ENCODE data around the gene ZNF445. TPM values are rescaled to one million over a fixed set of nuclear protein-coding genes. Genes with fewer than 3 reads are reported as not detected.
"Not testable (repeated sequence)": the region's sequence is repeated elsewhere in the genome, so short reads cannot be mapped to it uniquely, and the experiment has no call there.

ZNF445 gene
- total and polyA plus RNA-seq, 9 of the 15 experiments (the other 6 are each of a cell fraction or from before 2014, with no cell fraction given): 1.2 to 26.9 (median 10.6) TPM

GRCh38 chr3:44499899-44500168 is 22.4 kb upstream of the ZNF445 start:
- in situ Hi-C loops (cut with MboI); intact Hi-C loops (cut with micrococcal nuclease); H4K20me1 ChIP-seq (replicated peaks; ENCODE audit: control insufficient read depth, insufficient read depth, low read length); H3K4me1 ChIP-seq (replicated peaks in 1 of 2; ENCODE audit: control insufficient read depth in 2 of 2, insufficient read depth in 2 of 2, low read length in 2 of 2); DNase-seq (ENCODE audit: extremely low read depth in 1 of 4, low spot score in 3 of 4); H3K4me2 ChIP-seq (ENCODE audit: insufficient read depth, low read length); H3K9ac ChIP-seq (ENCODE audit: insufficient read depth in 1 of 2, low read depth in 2 of 2, low read length in 2 of 2); BruUV-seq (replicated peaks); H3K27me3 ChIP-seq (ENCODE audit: control insufficient read depth in 2 of 2, insufficient read depth in 2 of 2, low read length in 2 of 2); H2AFZ ChIP-seq (ENCODE audit: low read depth, low read length); ATAC-seq; H3K9me1 ChIP-seq (ENCODE audit: control insufficient read depth, insufficient read depth, low read length); CTCF ChIA-PET (ENCODE audit: low intra/inter-chr PET ratio); H3K27ac ChIP-seq (ENCODE audit: extremely low read depth, low read depth, low read length); FAIRE-seq; H3K4me3 ChIP-seq: not testable (repeated sequence)
- WGBS (ENCODE audit: insufficient coverage, low coverage, missing lambda C conversion rate): 94% methylated on average over 4 of the region's 4 CpGs
- Histone ChIP-seq H3K36me3 (ENCODE audit: control insufficient read depth, insufficient read depth, low read length) (peaks cover 48% of the 10 kb centered on the region), H3K9me3 (replicated peaks; ENCODE audit: control insufficient read depth, insufficient read depth, low read depth, low read length) (peaks cover 33% of the 10 kb centered on the region), H3K79me2 (ENCODE audit: control insufficient read depth, insufficient read depth, low read length) (peaks cover 15% of the 10 kb centered on the region)
- peak; percentile 33; the same call in 1 of the 2 replicates for TF ChIP-seq ZNF274 (IDR thresholded peaks at IDR 0.05; ENCODE audit: borderline replicate concordance, low read depth, low read length)
- POLR2A ChIA-PET: interaction anchor here (2.1 kb wide), 1 partner anchor 10 kb away, joined by 8 read pairs; no protein-coding TSS in a partner anchor

GRCh38 chr3:44499149-44499898 is 21.9 kb upstream of the ZNF445 start:
- peaks cover 48% of the 10 kb centered on the region for H3K36me3 ChIP-seq (ENCODE audit: control insufficient read depth, insufficient read depth, low read length)
- H3K9me3 ChIP-seq (replicated peaks; ENCODE audit: control insufficient read depth, insufficient read depth, low read depth, low read length): peaks cover 33% of the 10 kb centered on the region
- CTCF ChIA-PET (ENCODE audit: low intra/inter-chr PET ratio): no interaction called here
- no peak overlapping the region for H3K4me2 ChIP-seq (ENCODE audit: insufficient read depth, low read length)
- DNase-seq (ENCODE audit: extremely low read depth in 1 of 4, low spot score in 3 of 4) (no peak), ATAC-seq (no peak), FAIRE-seq (no peak)
- BruUV-seq (replicated peaks): no TSS peak
- H3K27ac ChIP-seq (ENCODE audit: extremely low read depth, low read depth, low read length): no peak overlapping the region
- intact Hi-C loops (cut with micrococcal nuclease) (no loop called here), in situ Hi-C loops (cut with MboI) (no loop called here)
- no peaks in the 10 kb centered on the region for H3K4me1 ChIP-seq (replicated peaks in 1 of 2; ENCODE audit: control insufficient read depth in 2 of 2, insufficient read depth in 2 of 2, low read length in 2 of 2)
- no peaks in the 10 kb centered on the region for H3K27me3 ChIP-seq (ENCODE audit: control insufficient read depth in 2 of 2, insufficient read depth in 2 of 2, low read length in 2 of 2)
- POLR2A ChIA-PET: interaction anchor here (1.0 to 2.1 kb wide), 2 partner anchors 11 to 14 kb away, joined by 4 to 8 read pairs; no protein-coding TSS in a partner anchor
- H3K9ac ChIP-seq (ENCODE audit: insufficient read depth in 1 of 2, low read depth in 2 of 2, low read length in 2 of 2): no peak overlapping the region
- WGBS (ENCODE audit: insufficient coverage, low coverage, missing lambda C conversion rate): 93% methylated on average over 8 of the region's 8 CpGs
- H3K79me2 ChIP-seq (ENCODE audit: control insufficient read depth, insufficient read depth, low read length): peaks cover 15% of the 10 kb centered on the region
- no peaks in the 10 kb centered on the region for H3K9me1 ChIP-seq (ENCODE audit: control insufficient read depth, insufficient read depth, low read length)
- no peaks in the 10 kb centered on the region for H4K20me1 ChIP-seq (replicated peaks; ENCODE audit: control insufficient read depth, insufficient read depth, low read length)
- no peak overlapping the region for H2AFZ ChIP-seq (ENCODE audit: low read depth, low read length)
- no peak overlapping the region for H3K4me3 ChIP-seq
- peak; percentile 71 for TF ChIP-seq ZNF75A (CRISPR knock-in tag; IDR thresholded peaks at IDR 0.05)
- no peak for TF ChIP-seq ZNF239 (CRISPR knock-in tag; IDR thresholded peaks at IDR 0.05)
- TF ChIP-seq MBD2 (IDR thresholded peaks at IDR 0.05; ENCODE audit: borderline replicate concordance, low read depth): no peak
- TF ChIP-seq ZNF263 (CRISPR knock-in tag; IDR thresholded peaks at IDR 0.05; ENCODE audit: borderline replicate concordance): no peak
- no peak for TF ChIP-seq NELFE (IDR thresholded peaks at IDR 0.05; ENCODE audit: insufficient read depth, insufficient read length)
- TF ChIP-seq NKRF (IDR thresholded peaks at IDR 0.05; ENCODE audit: borderline replicate concordance): no peak
- no peak for TF ChIP-seq HES1 (IDR thresholded peaks at IDR 0.05; ENCODE audit: low read depth)
- TF ChIP-seq BRD9 (IDR thresholded peaks at IDR 0.05; ENCODE audit: low read depth, partially characterized antibody): no peak
- no peak for TF ChIP-seq CHD4 (IDR thresholded peaks at IDR 0.05; ENCODE audit: insufficient read depth, insufficient replicate concordance, low read depth, low read length, poor library complexity, severe bottlenecking)
- TF ChIP-seq ZNF274 (IDR thresholded peaks at IDR 0.05; ENCODE audit: borderline replicate concordance, low read depth, low read length): peak; percentile 95
- TF ChIP-seq ZZZ3 (IDR thresholded peaks at IDR 0.05): no peak
- no peak for TF ChIP-seq RAD21 (CRISPR knock-in tag; conservative IDR thresholded peaks at IDR 0.05 in 1 of 2, IDR thresholded peaks at IDR 0.05 in 1 of 2)

Measured in K562 (cell line).